Caco-2 (cell line): ENCODE results near the gene ZNF839. TPM values are rescaled to one million over a fixed set of nuclear protein-coding genes. Genes with fewer than 3 reads are reported as not detected.
A peak's percentile ranks its signal among the peaks of the same experiment; 100 is the strongest.

Experiments used
- BruUV-seq: library from RNA; stranded (reverse); fragments of 400-500 nt; replicated peaks from 2 replicates; lab custom pipeline; 2021; lab: Mats Ljungman, UMichigan
- CTCF ChIA-PET: fragments of 300-600 bp; sonication (Branson Sonifier 250); formaldehyde crosslinking; loops from one replicate; lab custom pipeline; 2022; ENCODE audit warnings: antibody characterized with exemption; lab: Charles Lee
- POLR2A ChIA-PET: fragments of 300-600 bp; sonication (Branson Sonifier 250); formaldehyde crosslinking; loops from one replicate; lab custom pipeline; 2022; ENCODE audit warnings: antibody characterized with exemption; lab: Charles Lee
- DNase-seq, 2 experiments: peaks; one replicate each; pipeline versions ENCODE4 v3.0.0 to v3.0.0-alpha.2; 2020 to 2022
- H3K27me3 ChIP-seq: replicated peaks from 2 replicates; pipeline ENCODE4 v1.6.0; 2011; ENCODE audit warnings: low read length; ENCODE audit not compliant: control insufficient read depth, insufficient read depth
- H3K36me3 ChIP-seq: 2 replicates; pipeline ENCODE4 v1.5.1; 2011; ENCODE audit warnings: low read length; ENCODE audit not compliant: control insufficient read depth, insufficient read depth
- H3K4me1 ChIP-seq: fragments of 250-450 bp; sonication (Bioruptor Pico); 2 replicates; pipeline ENCODE4 v1.5.1; 2020; ENCODE audit warnings: mild to moderate bottlenecking
- H3K4me3 ChIP-seq: 2 replicates; pipeline ENCODE4 v1.5.1; 2011; ENCODE audit warnings: low read depth, mild to moderate bottlenecking, control low read depth, low read length
- H3K9me3 ChIP-seq: fragments of 250-450 bp; sonication (Bioruptor Pico); 2 replicates; pipeline ENCODE4 v1.5.1; 2020; ENCODE audit warnings: mild to moderate bottlenecking, moderate library complexity
- H3K27ac Mint-ChIP-seq: one replicate; pipeline ENCODE4 v1.8.0; 2022; ENCODE audit warnings: mixed read lengths; ENCODE audit not compliant: unreplicated experiment
- H3K27me3 Mint-ChIP-seq: one replicate; pipeline ENCODE4 v1.8.0; 2022; ENCODE audit warnings: mixed read lengths; ENCODE audit not compliant: insufficient read depth, unreplicated experiment
- H3K36me3 Mint-ChIP-seq: one replicate; pipeline ENCODE4 v1.8.0; 2022; ENCODE audit warnings: mild to moderate bottlenecking, mixed read lengths; ENCODE audit not compliant: insufficient read depth, unreplicated experiment
- H3K4me1 Mint-ChIP-seq: one replicate; pipeline ENCODE4 v1.8.0; 2022; ENCODE audit warnings: low read depth, mixed read lengths; ENCODE audit not compliant: unreplicated experiment
- H3K4me3 Mint-ChIP-seq: one replicate; pipeline ENCODE4 v1.8.0; 2022; ENCODE audit warnings: mild to moderate bottlenecking, moderate library complexity, mixed read lengths; ENCODE audit not compliant: unreplicated experiment
- H3K9me3 Mint-ChIP-seq: one replicate; pipeline ENCODE4 v1.8.0; 2022; ENCODE audit warnings: mixed read lengths; ENCODE audit not compliant: unreplicated experiment
- intact Hi-C: fragments of 100-400 bp; cut with micrococcal nuclease; formaldehyde crosslinking; loops from one replicate; pipeline ENCODE4 v1.10.0; 2022; ENCODE audit not compliant: unreplicated experiment
- total RNA-seq: library from RNA; stranded (reverse); gene quantifications from 2 replicates; pipeline ENCODE4 v1.2.3, GENCODE V29; 2022
- TF ChIP-seq, protein P1 (sequence below), 2 experiments: fragments of 200-600 bp in 1 of 2; IDR thresholded peaks; 1 replicate in 1 of 2; 2 replicates in 1 of 2; pipeline versions ENCODE4 v1.5.1 to v1.8.0; 2011 to 2022; ENCODE audit warnings: antibody characterized with exemption in 1 of 2, control low read depth in 1 of 2, inconsistent platforms in 1 of 2, low read depth in 1 of 2, low read length in 1 of 2, mild to moderate bottlenecking in 1 of 2, moderate library complexity in 1 of 2; ENCODE audit not compliant: insufficient read depth in 1 of 2, severe bottlenecking in 1 of 2, unreplicated experiment in 1 of 2

The ZNF839 gene
- total RNA-seq, 1 experiment from 2014 or later = 11.9 TPM

DNA sequence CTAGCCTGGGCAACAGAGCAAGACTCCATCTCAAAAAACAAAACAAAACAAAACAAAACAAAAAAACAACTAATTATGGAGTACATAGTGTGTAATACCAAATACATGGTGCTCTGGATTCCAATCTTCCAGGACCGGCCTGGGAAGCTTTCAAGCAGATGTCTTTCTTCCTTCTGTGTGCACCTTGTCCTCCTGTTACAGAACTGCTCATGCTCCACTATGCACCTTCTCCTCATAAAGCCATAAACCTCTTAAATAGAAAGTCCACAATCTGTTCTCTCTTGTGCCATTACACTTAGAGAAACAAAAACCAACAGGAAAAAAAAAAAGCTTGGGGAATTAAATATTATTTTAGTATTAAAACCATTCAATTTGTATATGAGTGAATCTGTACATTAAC, 27.1 kb upstream of the ZNF839 start:
- H3K27me3 ChIP-seq = no peaks in the 10 kb centered on the region
- Mint-ChIP-seq H3K27ac (no peak overlapping the region), H3K4me3 (no peak overlapping the region), H3K9me3 (no peaks in the 10 kb centered on the region), H3K4me1 (no peaks in the 10 kb centered on the region), H3K27me3 (no peaks in the 10 kb centered on the region), H3K36me3 (no peaks in the 10 kb centered on the region)
- H3K4me1 ChIP-seq = no peaks in the 10 kb centered on the region
- TF ChIP-seq, protein P1, sequence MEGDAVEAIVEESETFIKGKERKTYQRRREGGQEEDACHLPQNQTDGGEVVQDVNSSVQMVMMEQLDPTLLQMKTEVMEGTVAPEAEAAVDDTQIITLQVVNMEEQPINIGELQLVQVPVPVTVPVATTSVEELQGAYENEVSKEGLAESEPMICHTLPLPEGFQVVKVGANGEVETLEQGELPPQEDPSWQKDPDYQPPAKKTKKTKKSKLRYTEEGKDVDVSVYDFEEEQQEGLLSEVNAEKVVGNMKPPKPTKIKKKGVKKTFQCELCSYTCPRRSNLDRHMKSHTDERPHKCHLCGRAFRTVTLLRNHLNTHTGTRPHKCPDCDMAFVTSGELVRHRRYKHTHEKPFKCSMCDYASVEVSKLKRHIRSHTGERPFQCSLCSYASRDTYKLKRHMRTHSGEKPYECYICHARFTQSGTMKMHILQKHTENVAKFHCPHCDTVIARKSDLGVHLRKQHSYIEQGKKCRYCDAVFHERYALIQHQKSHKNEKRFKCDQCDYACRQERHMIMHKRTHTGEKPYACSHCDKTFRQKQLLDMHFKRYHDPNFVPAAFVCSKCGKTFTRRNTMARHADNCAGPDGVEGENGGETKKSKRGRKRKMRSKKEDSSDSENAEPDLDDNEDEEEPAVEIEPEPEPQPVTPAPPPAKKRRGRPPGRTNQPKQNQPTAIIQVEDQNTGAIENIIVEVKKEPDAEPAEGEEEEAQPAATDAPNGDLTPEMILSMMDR (IDR thresholded peaks at IDR 0.05; ENCODE audit: insufficient read depth in 1 of 2, low read depth in 1 of 2, low read length in 1 of 2, severe bottlenecking in 1 of 2, unreplicated experiment in 1 of 2) = no peak
- no peaks in the 10 kb centered on the region for H3K36me3 ChIP-seq
- ChIA-PET CTCF (interaction anchor here (0.7 kb wide), 1 partner anchor 445 kb away, joined by 4 read pairs; no protein-coding TSS in a partner anchor), POLR2A (no interaction called here)
- intact Hi-C loops = no loop called here
- no TSS peak for BruUV-seq
- H3K9me3 ChIP-seq = no peaks in the 10 kb centered on the region
- no peak for DNase-seq
- no peak overlapping the region for H3K4me3 ChIP-seq

DNA sequence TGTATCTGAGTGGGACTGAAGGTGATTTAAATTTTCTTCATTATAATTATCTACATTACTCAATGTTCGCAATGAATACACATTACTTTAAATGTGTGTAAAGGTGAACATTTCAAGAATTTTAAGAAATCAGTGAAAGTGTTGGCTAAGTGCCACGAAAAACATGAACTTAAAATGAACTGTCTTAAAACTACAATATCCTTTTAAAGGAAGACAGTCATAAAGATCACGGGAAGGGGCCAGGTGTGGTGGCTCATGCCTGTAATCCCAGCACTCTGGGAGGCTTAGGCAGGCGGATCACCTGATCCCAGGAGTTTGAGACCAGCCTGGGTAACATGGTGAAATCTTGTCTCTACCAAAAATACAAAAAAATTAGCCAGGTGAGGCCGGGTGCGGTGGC, 25.8 kb upstream of the ZNF839 start:
- H3K4me3 Mint-ChIP-seq = no peak overlapping the region
- H3K36me3 ChIP-seq = no peaks in the 10 kb centered on the region
- no peaks in the 10 kb centered on the region for H3K27me3 Mint-ChIP-seq
- no peaks in the 10 kb centered on the region for H3K4me1 ChIP-seq
- ChIA-PET CTCF (no interaction called here), POLR2A (no interaction called here)
- H3K4me3 ChIP-seq = no peak overlapping the region
- intact Hi-C loops = no loop called here
- no peak overlapping the region for H3K27ac Mint-ChIP-seq
- no TSS peak for BruUV-seq
- no peaks in the 10 kb centered on the region for H3K4me1 Mint-ChIP-seq
- H3K27me3 ChIP-seq = no peaks in the 10 kb centered on the region
- no peaks in the 10 kb centered on the region for H3K9me3 Mint-ChIP-seq
- no peak for DNase-seq
- TF ChIP-seq, protein P1 (IDR thresholded peaks at IDR 0.05; ENCODE audit: insufficient read depth in 1 of 2, low read depth in 1 of 2, low read length in 1 of 2, severe bottlenecking in 1 of 2, unreplicated experiment in 1 of 2) = no peak
- no peaks in the 10 kb centered on the region for H3K36me3 Mint-ChIP-seq
- no peaks in the 10 kb centered on the region for H3K9me3 ChIP-seq

DNA sequence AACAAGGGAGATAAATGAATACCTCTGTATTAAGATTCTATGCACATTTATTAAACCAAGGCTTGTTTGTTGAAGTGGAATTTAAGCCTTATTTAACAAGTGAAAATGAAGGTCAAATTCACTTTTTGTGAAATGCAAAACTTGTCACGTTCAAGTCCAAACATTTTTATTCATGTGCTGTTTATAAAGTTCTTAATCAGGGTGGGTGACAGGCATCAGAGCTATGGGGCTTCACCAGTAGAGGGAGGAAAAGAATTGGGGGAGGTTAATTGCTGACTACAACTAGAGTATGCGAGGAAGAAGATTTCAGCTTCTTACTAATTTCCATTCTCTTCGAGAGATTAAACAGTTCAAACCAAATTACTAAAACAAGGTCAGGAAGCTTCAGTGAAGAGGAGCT, 24.3 kb upstream of the ZNF839 start:
- Mint-ChIP-seq H3K4me1 (no peaks in the 10 kb centered on the region), H3K9me3 (no peaks in the 10 kb centered on the region), H3K36me3 (no peaks in the 10 kb centered on the region), H3K27me3 (no peaks in the 10 kb centered on the region), H3K27ac (no peak overlapping the region), H3K4me3 (no peak overlapping the region)
- BruUV-seq = no TSS peak
- H3K4me1 ChIP-seq = no peaks in the 10 kb centered on the region
- H3K36me3 ChIP-seq = no peaks in the 10 kb centered on the region
- TF ChIP-seq, protein P1 (IDR thresholded peaks at IDR 0.05; ENCODE audit: insufficient read depth in 1 of 2, low read depth in 1 of 2, low read length in 1 of 2, severe bottlenecking in 1 of 2, unreplicated experiment in 1 of 2) = peak in 1 of 2 experiments; percentile 44
- H3K4me3 ChIP-seq = no peak overlapping the region
- no peaks in the 10 kb centered on the region for H3K9me3 ChIP-seq
- intact Hi-C loops = no loop called here
- ChIA-PET CTCF (no interaction called here), POLR2A (no interaction called here)
- no peaks in the 10 kb centered on the region for H3K27me3 ChIP-seq
- DNase-seq = no peak
